Neural progenitor cell (in vitro differentiated cells): ENCODE results near the gene F7. TPM values are rescaled to one million over a fixed set of nuclear protein-coding genes. Genes with fewer than 3 reads are reported as not detected.
"Not testable (repeated sequence)": the region's sequence is repeated elsewhere in the genome, so short reads cannot be mapped to it uniquely, and the experiment has no call there.

Experiments
- DNase-seq: peaks from one replicate; pipeline ENCODE4 v3.0.0-alpha.2; 2016; ENCODE audit warnings: low spot score
- H2AFZ ChIP-seq: fragments of 200-600 bp; sonication (generic); replicated peaks from 2 replicates; pipeline ENCODE4 v1.6.1; 2016; ENCODE audit warnings: antibody characterized with exemption
- H3F3A ChIP-seq: fragments of 200-600 bp; sonication (generic); 2 replicates; pipeline ENCODE4 v1.6.1; 2016; ENCODE audit warnings: antibody characterized with exemption, low read depth
- H3K27ac ChIP-seq: fragments of 200-600 bp; sonication (generic); 2 replicates; pipeline ENCODE4 v1.5.1; 2016; ENCODE audit warnings: mild to moderate bottlenecking
- H3K27me3 ChIP-seq: fragments of 200-600 bp; sonication (generic); 2 replicates; pipeline ENCODE4 v1.6.1; 2016; ENCODE audit warnings: mild to moderate bottlenecking, moderate library complexity
- H3K36me3 ChIP-seq: fragments of 200-600 bp; sonication (generic); 2 replicates; pipeline ENCODE4 v1.5.1; 2016
- H3K4me1 ChIP-seq: fragments of 200-600 bp; sonication (generic); 2 replicates; pipeline ENCODE4 v1.6.1; 2016; ENCODE audit warnings: mixed run types
- H3K4me2 ChIP-seq: fragments of 200-600 bp; sonication (generic); 2 replicates; pipeline ENCODE4 v1.6.1; 2016
- H3K4me3 ChIP-seq: fragments of 200-600 bp; sonication (generic); 2 replicates; pipeline ENCODE4 v1.5.1; 2016
- H3K79me2 ChIP-seq: fragments of 200-600 bp; sonication (generic); 2 replicates; pipeline ENCODE4 v1.6.1; 2016; ENCODE audit warnings: low read depth
- H3K9ac ChIP-seq: fragments of 200-600 bp; sonication (generic); 2 replicates; pipeline ENCODE4 v1.6.1; 2016
- H3K9me3 ChIP-seq: fragments of 200-600 bp; sonication (generic); 2 replicates; pipeline ENCODE4 v1.5.1; 2016; ENCODE audit warnings: low read depth
- H4K20me1 ChIP-seq: fragments of 200-600 bp; sonication (generic); 2 replicates; pipeline ENCODE4 v1.6.1; 2016; ENCODE audit warnings: low read depth
- H3K27ac Mint-ChIP-seq: 3 replicates; pipeline ENCODE4 v1.8.0; 2021; ENCODE audit warnings: mixed read lengths
- H3K27me3 Mint-ChIP-seq: 2 replicates; pipeline ENCODE4 v1.8.0; 2022; ENCODE audit warnings: low read depth, mild to moderate bottlenecking, inconsistent platforms, moderate library complexity, mixed read lengths; ENCODE audit not compliant: insufficient read depth
- H3K36me3 Mint-ChIP-seq: 3 replicates; pipeline ENCODE4 v1.8.0; 2021; ENCODE audit warnings: mixed read lengths
- H3K4me1 Mint-ChIP-seq: 3 replicates; pipeline ENCODE4 v1.8.0; 2021; ENCODE audit warnings: mixed read lengths
- H3K4me3 Mint-ChIP-seq: 3 replicates; pipeline ENCODE4 v1.8.0; 2021; ENCODE audit warnings: mild to moderate bottlenecking, moderate library complexity, mixed read lengths
- H3K9me3 Mint-ChIP-seq: 3 replicates; pipeline ENCODE4 v1.8.0; 2020; ENCODE audit warnings: mixed read lengths
- CTCF ChIP-seq: fragments of 200-600 bp; sonication (generic); IDR thresholded peaks from 2 replicates; pipeline ENCODE4 v1.5.1; 2017; ENCODE audit warnings: antibody characterized with exemption, mild to moderate bottlenecking
- EZH2 ChIP-seq: fragments of 200-600 bp; sonication (generic); IDR thresholded peaks from 2 replicates; pipeline ENCODE4 v1.6.1; 2017; ENCODE audit warnings: antibody characterized with exemption, mild to moderate bottlenecking, moderate library complexity
- EZH2phosphoT487 ChIP-seq: fragments of 200-600 bp; sonication (generic); IDR thresholded peaks from 2 replicates; pipeline ENCODE4 v1.6.1; 2017; ENCODE audit warnings: antibody characterized with exemption
- total RNA-seq: library from RNA; depleted of rRNA; stranded (reverse); fragments of >200 nt; gene quantifications from 2 replicates; pipeline ENCODE4 v1.2.3, GENCODE V29; 2015; ENCODE audit warnings: low replicate concordance

Gene F7
- total RNA-seq: 0.50 TPM in 1 of 2 replicates, not detected in the other

- Mint-ChIP-seq H3K9me3 (peaks cover 4% of the 10 kb centered on the region), H3K4me1 (peaks cover 7% of the 10 kb centered on the region), H3K36me3 (no peaks in the 10 kb centered on the region), H3K27me3 (peaks cover 10% of the 10 kb centered on the region), H3K27ac (no peak within 1 kb of the TSS), H3K4me3 (peak within 1 kb of the TSS; percentile 64)
- DNase-seq: no peak
- H4K20me1 ChIP-seq: no peaks in the 10 kb centered on the region
- no peaks in the 10 kb centered on the region for H3K9me3 ChIP-seq
- peak within 1 kb of the TSS; percentile 7 for H3K4me2 ChIP-seq
- no peak within 1 kb of the TSS for H3K27ac ChIP-seq
- H3F3A ChIP-seq: no peaks in the 10 kb centered on the region
- no peak within 1 kb of the TSS for H2AFZ ChIP-seq
- TF ChIP-seq EZH2: no peak
- no peak for TF ChIP-seq CTCF
- no peak for TF ChIP-seq EZH2phosphoT487
- H3K79me2 ChIP-seq: no peaks in the 10 kb centered on the region
- peaks cover 7% of the 10 kb centered on the region for H3K4me1 ChIP-seq
- H3K4me3 ChIP-seq: no peak within 1 kb of the TSS
- H3K9ac ChIP-seq: no peak within 1 kb of the TSS
- H3K27me3 ChIP-seq: peaks cover 12% of the 10 kb centered on the region
- no peaks in the 10 kb centered on the region for H3K36me3 ChIP-seq
Observed at GRCh38 chr13:113105032-113105920, at the start of gene F7. F7 (plus strand) TSS chr13:113105791; CDS start chr13:113105842, 51 bp downstream.

- Histone ChIP-seq H3K36me3 (no peaks in the 10 kb centered on the region), H3K4me2 (no peak overlapping the region), H3K79me2 (no peaks in the 10 kb centered on the region), H3K4me1 (peaks cover 5% of the 10 kb centered on the region), H3K4me3 (no peak overlapping the region), H4K20me1 (no peaks in the 10 kb centered on the region), H2AFZ (no peak overlapping the region), H3K9ac (no peak overlapping the region), H3K9me3 (no peaks in the 10 kb centered on the region), H3K27ac (no peak overlapping the region), H3K27me3 (no peaks in the 10 kb centered on the region), H3F3A (no peaks in the 10 kb centered on the region)
- Mint-ChIP-seq H3K36me3 (peaks cover 6% of the 10 kb centered on the region), H3K27ac (no peak overlapping the region), H3K4me3 (no peak overlapping the region), H3K9me3 (peaks cover 3% of the 10 kb centered on the region), H3K27me3 (peaks cover 2% of the 10 kb centered on the region), H3K4me1 (peaks cover 9% of the 10 kb centered on the region)
- TF ChIP-seq EZH2 (no peak), EZH2phosphoT487 (no peak), CTCF (no peak)
- DNase-seq: no peak
Observed at GRCh38 chr13:113057084-113057483, 48.5 kb upstream of the F7 start.

GRCh38 chr13:113057559-113057958 is 48.0 kb upstream of the F7 start:
- H3K4me3 Mint-ChIP-seq, H3K4me2 ChIP-seq, H3K27me3 Mint-ChIP-seq, H3K9me3 ChIP-seq, H3K9ac ChIP-seq, H3K79me2 ChIP-seq, H3K4me3 ChIP-seq, H3K36me3 ChIP-seq, H3K27ac Mint-ChIP-seq, H3K27ac ChIP-seq, H3K36me3 Mint-ChIP-seq, H3K9me3 Mint-ChIP-seq, H4K20me1 ChIP-seq, DNase-seq, H3K4me1 ChIP-seq, H3K27me3 ChIP-seq, H2AFZ ChIP-seq, H3F3A ChIP-seq, H3K4me1 Mint-ChIP-seq: not testable (repeated sequence)
